Sigmoid colon (tissue), 7 donors: ENCODE results near the gene ELAPOR1. TPM values are rescaled to one million over a fixed set of nuclear protein-coding genes. Genes with fewer than 3 reads are reported as not detected.

Source experiments
- DNase-seq: peaks from one replicate; pipeline ENCODE4 v3.0.0-alpha.2; 2019
- H3K27ac ChIP-seq, 4 donors: fragments of 200-600 bp; sonication (generic); one replicate each; pipeline ENCODE4 v1.5.1; 2016 to 2019; ENCODE audit warnings: mild to moderate bottlenecking in 1 of 4
- H3K27me3 ChIP-seq, 3 donors: fragments of 200-600 bp; sonication (generic); one replicate each; pipeline ENCODE4 v1.5.1; 2019; ENCODE audit warnings: mild to moderate bottlenecking in 1 of 3
- H3K36me3 ChIP-seq, 4 donors: fragments of 200-600 bp; sonication (generic); one replicate each; pipeline ENCODE4 v1.5.1; 2016 to 2019
- H3K4me1 ChIP-seq, 4 donors: fragments of 200-600 bp; sonication (generic); one replicate each; pipeline ENCODE4 v1.5.1; 2017 to 2019
- H3K4me3 ChIP-seq, 4 donors: fragments of 200-600 bp; sonication (generic); one replicate each; pipeline ENCODE4 v1.5.1; 2017 to 2019; ENCODE audit warnings: mild to moderate bottlenecking in 2 of 4, moderate library complexity in 1 of 4
- H3K9me3 ChIP-seq, 4 donors: fragments of 200-600 bp in 3 of 4; sonication (generic) in 3 of 4; one replicate each; pipeline versions ENCODE4 v1.5.1 to v1.6.1; 2013 to 2019
- EP300 ChIP-seq, 4 donors: sonication (generic); formaldehyde crosslinking; IDR thresholded peaks; one replicate each; pipeline ENCODE4 v1.6.1; 2017; ENCODE audit warnings: antibody characterized with exemption in 4 of 4
- POLR2A ChIP-seq, 2 donors: fragments of 450-650 bp; IDR thresholded peaks; one replicate each; pipeline ENCODE4 v1.6.1; 2016; ENCODE audit warnings: antibody characterized with exemption in 2 of 2, mild to moderate bottlenecking in 2 of 2, moderate library complexity in 2 of 2
- POLR2AphosphoS5 ChIP-seq, 4 donors: sonication (generic); formaldehyde crosslinking; IDR thresholded peaks; one replicate each; pipeline ENCODE4 v1.6.1; 2017; ENCODE audit warnings: antibody characterized with exemption in 4 of 4
- WGBS, 2 donors: extraction: QIAGEN DNeasy Blood & Tissue Kit; methylation state at CpG; one replicate each; pipeline ENCODE4 v1.1.7; 2013; 5-methylcytosine and 5-hydroxymethylcytosine counted together
- intact Hi-C: fragments of 100-400 bp; cut with DNase I; formaldehyde crosslinking; loops from one replicate; pipeline ENCODE4 v1.15.1; 2023
- polyA plus RNA-seq, 3 donors: library from polyadenylated mRNA; stranded (reverse); fragments of 200-250 nt; gene quantifications; one replicate each; pipeline ENCODE4 v1.2.3, GENCODE V29; 2013
- total RNA-seq, 4 donors: library from RNA; depleted of rRNA; stranded (reverse); fragments of >200 nt; gene quantifications; one replicate each; pipeline ENCODE4 v1.1.0, GENCODE V29; 2016
- TF ChIP-seq, protein P1 (sequence below), 4 experiments: fragments of 450-650 bp in 3 of 4; fragments of 200-600 bp in 1 of 4; IDR thresholded peaks; one replicate each; pipeline ENCODE4 v1.5.1; 2016 to 2019; ENCODE audit warnings: antibody characterized with exemption in 4 of 4, mild to moderate bottlenecking in 3 of 4, moderate library complexity in 2 of 4
- donor health status: healthy with polysubstance abuse.
- donor health status: Bipolar disorder and iron deficiency.
- donor health status: healthy.

Gene ELAPOR1
- total and polyA plus RNA-seq, 7 donors = 0.33 to 20.7 (median 0.71) TPM

DNA sequence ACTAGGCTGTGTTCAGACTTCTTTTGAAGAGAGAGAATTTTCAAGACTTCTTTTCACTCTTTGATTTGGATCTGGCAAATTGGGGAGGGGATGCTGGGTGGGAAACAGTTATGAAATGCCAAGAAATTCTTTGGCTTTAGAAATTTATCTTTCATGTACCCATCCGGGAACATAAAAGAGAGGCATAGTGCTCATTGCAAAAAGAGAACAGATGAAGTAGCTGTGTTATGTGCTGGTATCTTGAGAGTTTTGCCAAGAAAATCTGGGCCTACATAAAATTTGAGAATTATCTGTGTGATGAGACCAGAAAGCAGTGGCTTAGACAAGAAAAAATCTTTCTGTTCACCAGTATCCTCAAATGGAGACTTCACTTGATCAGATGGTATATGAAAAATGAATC lies 19.0 kb upstream of the ELAPOR1 start:
- no peak for DNase-seq
- 90 to 95% methylated on average over 1 of the region's 1 CpG for WGBS, 2 donors
- Histone ChIP-seq H3K36me3 (peaks cover 0 to 27% (median 6%) of the 10 kb centered on the region in 4 donors), H3K4me3 (no peak overlapping the region), H3K4me1 (peaks cover 0 to 52% (median 45%) of the 10 kb centered on the region in 4 donors), H3K27ac (peak overlapping the region; percentile 74 to 97 (median 86)), H3K9me3 (no peaks in the 10 kb centered on the region), H3K27me3 (no peaks in the 10 kb centered on the region)
- TF ChIP-seq POLR2AphosphoS5 (IDR thresholded peaks at IDR 0.05) (no peak), EP300 (IDR thresholded peaks at IDR 0.05) (no peak), POLR2A (IDR thresholded peaks at IDR 0.05) (no peak)
- TF ChIP-seq, protein P1, sequence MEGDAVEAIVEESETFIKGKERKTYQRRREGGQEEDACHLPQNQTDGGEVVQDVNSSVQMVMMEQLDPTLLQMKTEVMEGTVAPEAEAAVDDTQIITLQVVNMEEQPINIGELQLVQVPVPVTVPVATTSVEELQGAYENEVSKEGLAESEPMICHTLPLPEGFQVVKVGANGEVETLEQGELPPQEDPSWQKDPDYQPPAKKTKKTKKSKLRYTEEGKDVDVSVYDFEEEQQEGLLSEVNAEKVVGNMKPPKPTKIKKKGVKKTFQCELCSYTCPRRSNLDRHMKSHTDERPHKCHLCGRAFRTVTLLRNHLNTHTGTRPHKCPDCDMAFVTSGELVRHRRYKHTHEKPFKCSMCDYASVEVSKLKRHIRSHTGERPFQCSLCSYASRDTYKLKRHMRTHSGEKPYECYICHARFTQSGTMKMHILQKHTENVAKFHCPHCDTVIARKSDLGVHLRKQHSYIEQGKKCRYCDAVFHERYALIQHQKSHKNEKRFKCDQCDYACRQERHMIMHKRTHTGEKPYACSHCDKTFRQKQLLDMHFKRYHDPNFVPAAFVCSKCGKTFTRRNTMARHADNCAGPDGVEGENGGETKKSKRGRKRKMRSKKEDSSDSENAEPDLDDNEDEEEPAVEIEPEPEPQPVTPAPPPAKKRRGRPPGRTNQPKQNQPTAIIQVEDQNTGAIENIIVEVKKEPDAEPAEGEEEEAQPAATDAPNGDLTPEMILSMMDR (IDR thresholded peaks at IDR 0.05) = no peak
- intact Hi-C loops = loop anchor here (5.0 to 10.0 kb wide), 2 partner anchors 133 to 300 kb away; partner anchors contain the start of genes CLCC1 and SORT1

DNA sequence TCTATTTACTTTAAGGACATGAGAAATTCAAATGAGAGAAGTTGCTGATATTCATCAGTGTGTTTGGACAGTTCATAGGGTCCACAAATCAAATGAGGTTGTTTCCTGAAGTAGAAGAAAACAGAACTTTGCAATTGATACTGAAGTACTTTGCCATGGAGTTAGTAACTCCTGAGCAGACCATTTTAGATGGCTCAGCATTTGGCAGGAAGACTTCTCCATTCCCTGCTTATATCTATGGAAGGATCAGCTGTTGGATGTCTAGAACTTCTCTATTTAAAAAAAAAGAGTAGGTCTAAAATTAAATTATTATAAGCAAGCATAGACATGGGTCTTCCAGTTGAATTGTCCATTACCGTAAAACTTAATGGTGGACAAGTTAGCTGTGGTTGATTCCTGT lies 18.3 kb upstream of the ELAPOR1 start:
- intact Hi-C loops = loop anchor here (10.0 kb wide), 1 partner anchor 299 kb away; the partner anchor contains the start of gene SORT1
- WGBS, 2 donors = 94% methylated on average over 1 of the region's 1 CpG
- DNase-seq = no peak
- no peaks in the 10 kb centered on the region for H3K27me3 ChIP-seq
- H3K9me3 ChIP-seq = no peaks in the 10 kb centered on the region
- peak overlapping the region; percentile 74 to 97 (median 86) for H3K27ac ChIP-seq
- peaks cover 0 to 48% (median 42%) of the 10 kb centered on the region in 4 donors for H3K4me1 ChIP-seq
- TF ChIP-seq POLR2AphosphoS5 (IDR thresholded peaks at IDR 0.05) = no peak
- TF ChIP-seq EP300 (IDR thresholded peaks at IDR 0.05) = no peak
- no peak for TF ChIP-seq POLR2A (IDR thresholded peaks at IDR 0.05)
- no peak overlapping the region for H3K4me3 ChIP-seq
- H3K36me3 ChIP-seq = peaks cover 0 to 27% (median 6%) of the 10 kb centered on the region in 4 donors

DNA sequence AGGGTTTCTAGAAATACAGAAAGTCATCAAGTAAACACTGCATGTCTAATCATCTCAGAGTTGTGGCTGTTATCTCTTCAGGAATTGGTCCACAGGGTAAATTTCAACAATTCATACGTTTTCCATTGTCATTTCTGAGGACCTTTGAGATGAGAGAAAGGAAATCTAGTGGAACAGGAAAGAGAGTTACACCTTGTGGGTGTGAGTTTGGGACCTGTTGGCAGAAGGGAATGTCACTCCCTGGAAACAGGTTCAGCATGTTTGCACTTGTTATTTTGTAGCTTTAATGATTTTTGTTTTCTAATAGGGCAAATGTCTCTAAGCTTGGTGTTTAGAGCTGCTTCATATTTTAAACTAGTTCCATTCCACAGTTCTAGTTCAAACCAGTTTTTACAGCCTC lies 17.8 kb upstream of the ELAPOR1 start:
- no peak overlapping the region for H3K4me3 ChIP-seq
- intact Hi-C loops = loop anchor here (10.0 kb wide), 1 partner anchor 299 kb away; the partner anchor contains the start of gene SORT1
- peaks cover 0 to 27% (median 6%) of the 10 kb centered on the region in 4 donors for H3K36me3 ChIP-seq
- no peaks in the 10 kb centered on the region for H3K9me3 ChIP-seq
- no peak for DNase-seq
- 21 to 73% methylated on average over 1 of the region's 1 CpG for WGBS, 2 donors
- H3K4me1 ChIP-seq = peaks cover 0 to 52% (median 45%) of the 10 kb centered on the region in 4 donors
- H3K27ac ChIP-seq = peak overlapping the region in 2 of 4 donors; percentile 96 to 97
- TF ChIP-seq POLR2A (IDR thresholded peaks at IDR 0.05) = no peak
- no peak for TF ChIP-seq POLR2AphosphoS5 (IDR thresholded peaks at IDR 0.05)
- TF ChIP-seq, protein P1 (IDR thresholded peaks at IDR 0.05) = no peak
- TF ChIP-seq EP300 (IDR thresholded peaks at IDR 0.05) = no peak
- no peaks in the 10 kb centered on the region for H3K27me3 ChIP-seq

DNA sequence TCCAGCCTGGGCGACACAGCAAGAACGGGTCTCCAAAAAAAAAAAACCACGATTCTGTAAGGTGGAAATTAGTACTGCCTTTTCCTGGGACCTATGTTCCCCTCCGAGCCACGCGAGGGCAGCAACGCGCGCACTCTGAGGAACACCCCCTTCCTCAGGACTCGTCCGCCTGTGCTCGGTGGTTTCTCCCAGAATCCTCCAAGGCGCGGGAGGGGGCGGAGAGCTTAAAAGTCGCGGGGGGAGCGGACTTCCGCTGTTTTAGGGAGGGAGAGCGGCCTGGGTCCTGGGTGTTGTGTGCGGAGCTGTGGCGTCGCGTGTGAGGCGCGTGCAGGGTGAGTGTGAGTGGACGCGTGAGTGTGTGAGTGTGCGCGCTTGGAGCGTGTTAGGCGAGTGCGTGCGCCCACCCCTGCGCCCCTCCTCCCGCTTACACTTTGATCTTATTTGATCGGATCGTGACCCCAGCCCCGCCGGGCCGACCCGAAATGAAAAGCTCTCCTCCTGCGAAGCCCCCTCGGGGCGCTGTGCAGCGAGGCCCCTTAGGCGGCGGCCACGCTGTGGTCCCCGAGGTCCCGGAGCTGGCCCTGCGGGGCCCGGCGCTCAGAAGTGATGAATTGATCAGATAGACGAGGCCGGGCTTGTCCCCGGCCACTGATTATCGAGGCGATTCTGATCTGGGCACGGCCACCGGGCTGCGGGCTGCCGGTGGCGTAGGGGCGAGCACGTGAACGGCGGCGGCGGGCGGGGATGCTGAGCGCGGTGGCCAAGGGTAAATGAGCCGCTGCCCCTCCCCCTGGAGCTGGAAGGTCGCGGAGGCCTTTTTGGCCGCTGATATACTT lies 13.8 kb upstream of the ELAPOR1 start:
- WGBS, 2 donors = 0% methylated on average over 77 of the region's 77 CpGs
- intact Hi-C loops = loop anchor here (1.0 to 10.0 kb wide), 4 partner anchors 24 to 295 kb away; partner anchors contain the start of genes SORT1, TAF13 and WDR47
- DNase-seq = peak; percentile 99

More for the DNA sequence above, 13.8 kb upstream of the ELAPOR1 start:
- Histone ChIP-seq H3K27ac (peak overlapping the region; percentile 90 to 99 (median 95)), H3K4me1 (peaks cover 0 to 22% (median 15%) of the 10 kb centered on the region in 4 donors), H3K27me3 (no peaks in the 10 kb centered on the region), H3K36me3 (peaks cover 0 to 8% (median 0%) of the 10 kb centered on the region in 4 donors), H3K4me3 (peak overlapping the region; percentile 66 to 97 (median 87)), H3K9me3 (no peaks in the 10 kb centered on the region)
- peak; percentile 97 to 98 for TF ChIP-seq POLR2A (IDR thresholded peaks at IDR 0.05)
- TF ChIP-seq EP300 (IDR thresholded peaks at IDR 0.05) = peak in 1 of 4 donors; percentile 68
- peak; percentile 98 to 99 (median 98) for TF ChIP-seq POLR2AphosphoS5 (IDR thresholded peaks at IDR 0.05)
- TF ChIP-seq, protein P1 (IDR thresholded peaks at IDR 0.05) = peak; percentile 73 to 88 (median 78)
